ENCODE data around the gene MT4. TPM values are rescaled to one million over a fixed set of nuclear protein-coding genes. Genes with fewer than 3 reads are reported as not detected.
"Not testable (repeated sequence)": the region's sequence is repeated elsewhere in the genome, so short reads cannot be mapped to it uniquely, and the experiment has no call there.

The MT4 gene
- polyA plus RNA-seq, 2 of the 4 experiments (the other 2 are of a cell fraction) = not detected

DNA sequence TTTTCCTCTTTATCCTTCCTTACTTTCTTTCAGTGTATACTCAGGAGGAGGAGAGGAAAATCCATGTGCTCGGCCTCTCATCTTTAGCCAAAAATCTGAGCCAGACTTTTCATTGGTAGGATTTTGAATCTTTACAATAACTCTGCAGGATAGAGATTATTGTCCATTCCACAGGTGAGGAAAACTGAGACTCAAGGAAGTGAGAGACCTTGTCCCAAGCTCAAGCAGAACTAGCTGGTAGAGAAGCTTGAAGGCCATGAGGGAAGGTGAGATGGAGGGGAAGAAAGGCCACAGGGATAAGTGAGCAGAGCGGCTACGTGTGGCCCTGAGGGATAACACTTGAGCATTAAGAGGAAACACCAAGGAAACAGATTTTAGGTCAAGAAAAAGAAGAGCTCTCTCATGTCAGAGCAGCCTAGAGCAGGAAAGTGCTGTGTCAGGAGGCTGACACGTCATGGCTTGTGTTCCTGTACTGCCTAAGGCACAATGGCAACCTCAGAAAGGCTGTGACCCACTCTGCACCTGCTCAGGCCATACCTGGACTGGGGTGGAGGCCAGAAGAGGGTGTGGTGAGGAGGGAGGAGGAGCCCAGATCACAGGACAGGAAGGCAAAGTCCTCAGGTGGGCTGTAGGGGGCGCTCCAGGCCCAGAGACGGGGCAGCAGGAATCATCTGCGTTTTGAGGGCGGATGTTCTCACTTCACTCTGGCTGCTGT is 11.9 kb downstream of the MT4 start (continued):
- TF ChIP-seq FOSB (CRISPR knock-in tag; IDR thresholded peaks at IDR 0.05) (no peak), EHF (CRISPR knock-in tag; IDR thresholded peaks at IDR 0.05) (no peak), KDM5A (IDR thresholded peaks at IDR 0.05) (no peak), TP53 (CRISPR knock-in tag; IDR thresholded peaks at IDR 0.05) (no peak), HOXB5 (CRISPR knock-in tag; IDR thresholded peaks at IDR 0.05) (no peak)

GRCh38 chr16:56577300-56577625 is 12.4 kb downstream of the MT4 start:
- WGBS (ENCODE audit: missing lambda C conversion rate) = 86% methylated on average over 4 of the region's 4 CpGs
- H3K9me3 ChIP-seq = peaks cover 12% of the 10 kb centered on the region
- no peak overlapping the region for H3K27ac ChIP-seq
- H3K4me1 ChIP-seq = peaks cover 8% of the 10 kb centered on the region; the same call in 2 of the 3 replicates
- no peak for TF ChIP-seq RCOR1 (IDR thresholded peaks at IDR 0.05; ENCODE audit: low read depth, low read length)
- TF ChIP-seq RAD21 (conservative IDR thresholded peaks at IDR 0.05 in 1 of 2, IDR thresholded peaks at IDR 0.05 in 1 of 2) = peak in 1 of 2 experiments; percentile 1; a peak in 1 of 5 replicates
- H3K4me3 ChIP-seq = no peak overlapping the region
- no peak for DNase-seq (ENCODE audit: low read depth in 1 of 2, low spot score in 1 of 2)
- no peak for FAIRE-seq
- ChIA-PET POLR2A (no interaction called here), CTCF (interaction anchor here (0.6 to 3.6 kb wide), 14 partner anchors 8 to 137 kb away, joined by 3 to 22 read pairs (median 4); partner anchors contain the start of gene MT3)
- no peak overlapping the region for H3K4me2 ChIP-seq
- ATAC-seq = no peak

DNA sequence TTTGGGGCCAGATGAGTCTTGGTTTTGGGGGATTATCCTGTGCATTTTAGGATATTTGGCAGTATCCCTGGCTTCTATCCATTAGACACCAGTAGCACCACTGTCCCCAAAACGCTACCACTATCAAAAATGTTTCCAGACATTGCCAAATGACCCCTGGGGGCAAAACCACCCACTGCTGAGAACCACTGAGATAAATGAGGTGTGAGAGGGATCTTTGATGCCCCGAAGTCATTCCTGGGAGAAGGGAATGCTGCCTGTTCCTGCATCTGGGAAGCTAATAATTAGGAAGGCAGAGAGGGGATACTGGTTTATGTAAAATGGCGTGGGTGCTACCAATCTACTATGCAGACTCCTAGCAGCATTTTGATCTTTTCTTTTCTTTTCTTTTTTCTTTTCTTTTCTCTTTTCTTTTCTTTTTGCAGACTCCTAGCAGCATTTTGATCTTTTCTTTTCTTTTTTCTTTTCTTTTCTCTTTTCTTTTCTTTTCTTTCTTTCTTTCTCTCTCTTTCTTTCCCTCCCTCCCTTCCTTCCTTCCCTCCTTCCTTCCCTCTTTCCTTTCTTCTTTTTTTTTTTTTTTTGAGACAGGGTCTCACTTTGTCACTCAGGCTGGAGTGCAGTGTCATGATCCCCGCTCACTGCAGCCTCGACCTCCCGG is 15.6 kb downstream of the MT4 start:
- Histone ChIP-seq H3K4me3 (no peak overlapping the region), H3K27ac (no peak overlapping the region), H3K9me3 (no peaks in the 10 kb centered on the region), H3K4me2 (no peak overlapping the region), H3K4me1 (peaks cover 10% of the 10 kb centered on the region; the same call in 2 of the 3 replicates)
- no peak for DNase-seq (ENCODE audit: low read depth in 1 of 2, low spot score in 1 of 2)
- WGBS (ENCODE audit: missing lambda C conversion rate) = 73% methylated on average over 5 of the region's 6 CpGs
- TF ChIP-seq, protein P1, sequence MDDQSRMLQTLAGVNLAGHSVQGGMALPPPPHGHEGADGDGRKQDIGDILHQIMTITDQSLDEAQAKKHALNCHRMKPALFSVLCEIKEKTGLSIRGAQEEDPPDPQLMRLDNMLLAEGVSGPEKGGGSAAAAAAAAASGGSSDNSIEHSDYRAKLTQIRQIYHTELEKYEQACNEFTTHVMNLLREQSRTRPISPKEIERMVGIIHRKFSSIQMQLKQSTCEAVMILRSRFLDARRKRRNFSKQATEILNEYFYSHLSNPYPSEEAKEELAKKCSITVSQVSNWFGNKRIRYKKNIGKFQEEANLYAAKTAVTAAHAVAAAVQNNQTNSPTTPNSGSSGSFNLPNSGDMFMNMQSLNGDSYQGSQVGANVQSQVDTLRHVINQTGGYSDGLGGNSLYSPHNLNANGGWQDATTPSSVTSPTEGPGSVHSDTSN (IDR thresholded peaks at IDR 0.05) = no peak
- TF ChIP-seq, protein P2, sequence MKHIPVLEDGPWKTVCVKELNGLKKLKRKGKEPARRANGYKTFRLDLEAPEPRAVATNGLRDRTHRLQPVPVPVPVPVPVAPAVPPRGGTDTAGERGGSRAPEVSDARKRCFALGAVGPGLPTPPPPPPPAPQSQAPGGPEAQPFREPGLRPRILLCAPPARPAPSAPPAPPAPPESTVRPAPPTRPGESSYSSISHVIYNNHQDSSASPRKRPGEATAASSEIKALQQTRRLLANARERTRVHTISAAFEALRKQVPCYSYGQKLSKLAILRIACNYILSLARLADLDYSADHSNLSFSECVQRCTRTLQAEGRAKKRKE (CRISPR knock-in tag; IDR thresholded peaks at IDR 0.05; ENCODE audit: low read depth) = no peak
- TF ChIP-seq RCOR1 (IDR thresholded peaks at IDR 0.05; ENCODE audit: low read depth, low read length) (no peak), RARB (CRISPR knock-in tag; IDR thresholded peaks at IDR 0.05) (no peak), ZFP36 (IDR thresholded peaks at IDR 0.05; ENCODE audit: borderline replicate concordance, partially characterized antibody) (no peak), POLR2A (IDR thresholded peaks at IDR 0.05; ENCODE audit: low read length) (no peak), KDM5A (IDR thresholded peaks at IDR 0.05) (no peak)
- ATAC-seq = no peak
- FAIRE-seq = no peak
- ChIA-PET POLR2A (interaction anchor here (0.5 kb wide), 1 partner anchor 159 kb away, joined by 3 read pairs; no protein-coding TSS in a partner anchor), CTCF (interaction anchor here (0.9 kb wide), 1 partner anchor 11 kb away, joined by 3 read pairs; no protein-coding TSS in a partner anchor)

DNA sequence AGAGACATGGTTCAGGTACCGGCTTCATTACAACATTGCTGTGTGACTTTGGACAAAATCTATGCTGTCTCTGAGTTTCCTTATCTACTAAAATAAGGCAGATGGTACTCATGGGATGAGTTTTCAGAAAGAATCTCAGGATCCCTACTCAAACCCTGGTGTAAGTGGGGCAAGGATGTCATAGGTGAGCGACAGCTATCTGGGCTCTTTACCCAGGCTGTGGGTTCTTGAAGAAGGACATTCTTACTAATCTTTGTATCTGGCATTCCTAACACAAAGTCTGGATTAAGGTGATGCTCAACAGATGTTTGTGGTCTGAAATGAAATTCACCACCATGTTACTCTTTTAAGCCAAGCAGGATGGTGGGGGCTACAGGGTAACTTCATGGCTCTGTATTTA is 18.0 kb downstream of the MT4 start:
- 77% methylated on average over 2 of the region's 2 CpGs for WGBS (ENCODE audit: missing lambda C conversion rate)

More for the DNA sequence above, 18.0 kb downstream of the MT4 start:
- H3K4me1 ChIP-seq = peaks cover 10% of the 10 kb centered on the region; the same call in 2 of the 3 replicates
- H3K4me3 ChIP-seq; H3K9me3 ChIP-seq; FAIRE-seq; H3K4me2 ChIP-seq; H3K27ac ChIP-seq; ATAC-seq; DNase-seq (ENCODE audit: low read depth in 1 of 2, low spot score in 1 of 2); POLR2A ChIA-PET: not testable (repeated sequence)
- CTCF ChIA-PET = interaction anchor here (0.8 to 1.6 kb wide), 4 partner anchors 21 to 135 kb away, joined by 3 read pairs; no protein-coding TSS in a partner anchor

Data from A549 (cell line).